ENCODE results near the gene SUPT6H.
"Not testable (repeated sequence)": the region's sequence is repeated elsewhere in the genome, so short reads cannot be mapped to it uniquely, and the experiment has no call there.

The SUPT6H gene

DNA sequence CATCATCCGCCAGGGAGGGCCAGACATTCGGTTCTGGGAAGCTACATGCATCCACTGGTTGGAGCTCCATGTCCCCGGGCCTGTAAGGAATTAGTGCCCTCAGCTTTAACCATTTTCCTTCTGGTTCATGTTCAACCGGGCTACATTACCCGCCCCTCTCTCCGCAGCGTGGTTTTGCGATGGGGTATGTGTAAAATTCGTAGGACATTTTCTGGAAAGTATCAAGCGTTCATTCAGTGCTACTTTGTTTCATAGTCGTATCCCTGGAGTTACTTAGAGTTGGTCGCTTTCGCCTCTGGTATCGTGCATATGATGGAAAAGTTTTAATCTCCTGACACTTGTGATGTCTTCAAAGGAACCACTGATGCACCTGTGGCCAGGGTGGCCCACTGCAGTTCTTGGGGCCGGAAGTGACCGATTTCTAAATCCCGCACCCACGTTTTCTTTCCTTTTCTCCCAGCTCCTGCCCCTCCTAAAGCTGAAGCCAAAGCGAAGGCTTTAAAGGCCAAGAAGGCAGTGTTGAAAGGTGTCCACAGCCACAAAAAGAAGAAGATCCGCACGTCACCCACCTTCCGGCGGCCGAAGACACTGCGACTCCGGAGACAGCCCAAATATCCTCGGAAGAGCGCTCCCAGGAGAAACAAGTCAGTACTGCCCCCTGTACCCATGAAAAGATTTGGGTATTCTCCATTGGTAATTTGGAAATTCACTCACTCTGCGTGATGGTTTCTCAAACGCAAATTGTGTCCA lies 58.4 kb downstream of the SUPT6H start:
- TF ChIP-seq CTCF (IDR thresholded peaks at IDR 0.05; ENCODE audit: borderline replicate concordance, insufficient read depth, low read depth, low read length): 0 out of 2 replicates have a peak, but pooled peaks have one; percentile 1
- peak overlapping the region; percentile 85 for H3K4me3 ChIP-seq (ENCODE audit: low read depth, low read length)

- peak overlapping the region; percentile 85 for H3K4me3 ChIP-seq (ENCODE audit: low read depth, low read length)
Measured at GRCh38 chr17:28720997-28721329, 59.0 kb downstream of the SUPT6H start.

DNA sequence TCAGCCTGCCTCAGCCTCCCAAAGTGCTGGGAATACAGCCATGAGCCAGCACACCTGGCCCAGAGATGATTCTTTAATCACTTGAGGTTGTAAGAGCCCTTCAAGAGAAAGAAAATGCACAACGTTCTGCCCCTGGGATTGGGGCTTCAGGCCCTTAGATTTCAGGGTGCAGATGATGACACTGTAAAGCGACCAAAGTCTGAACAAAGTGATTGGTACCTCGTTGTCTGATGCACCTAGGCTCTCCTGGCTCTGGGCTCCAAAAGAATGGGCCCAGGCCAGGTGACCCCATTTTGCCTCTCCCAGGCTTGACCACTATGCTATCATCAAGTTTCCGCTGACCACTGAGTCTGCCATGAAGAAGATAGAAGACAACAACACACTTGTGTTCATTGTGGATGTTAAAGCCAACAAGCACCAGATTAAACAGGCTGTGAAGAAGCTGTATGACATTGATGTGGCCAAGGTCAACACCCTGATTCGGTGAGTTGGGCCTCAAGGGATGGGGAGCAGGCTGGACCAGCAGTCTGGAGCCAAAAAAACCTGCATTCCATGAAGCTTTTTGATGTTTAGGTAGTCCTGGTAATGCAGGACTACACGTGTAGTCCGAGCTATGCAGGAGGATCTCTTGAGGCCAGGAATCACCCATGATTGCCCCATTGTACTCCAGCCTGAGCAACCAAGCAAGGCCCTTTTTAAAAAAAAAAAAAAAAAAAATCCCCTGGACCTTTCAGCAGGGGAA lies 60.6 kb downstream of the SUPT6H start:
- no peak for TF ChIP-seq CTCF (IDR thresholded peaks at IDR 0.05; ENCODE audit: borderline replicate concordance, insufficient read depth, low read depth, low read length)
- peak overlapping the region; percentile 85 for H3K4me3 ChIP-seq (ENCODE audit: low read depth, low read length)

- no peak for TF ChIP-seq CTCF (IDR thresholded peaks at IDR 0.05; ENCODE audit: borderline replicate concordance, insufficient read depth, low read depth, low read length)
- H3K4me3 ChIP-seq (ENCODE audit: low read depth, low read length): peak overlapping the region; percentile 85
Measured at GRCh38 chr17:28723159-28723835, 61.3 kb downstream of the SUPT6H start.

DNA sequence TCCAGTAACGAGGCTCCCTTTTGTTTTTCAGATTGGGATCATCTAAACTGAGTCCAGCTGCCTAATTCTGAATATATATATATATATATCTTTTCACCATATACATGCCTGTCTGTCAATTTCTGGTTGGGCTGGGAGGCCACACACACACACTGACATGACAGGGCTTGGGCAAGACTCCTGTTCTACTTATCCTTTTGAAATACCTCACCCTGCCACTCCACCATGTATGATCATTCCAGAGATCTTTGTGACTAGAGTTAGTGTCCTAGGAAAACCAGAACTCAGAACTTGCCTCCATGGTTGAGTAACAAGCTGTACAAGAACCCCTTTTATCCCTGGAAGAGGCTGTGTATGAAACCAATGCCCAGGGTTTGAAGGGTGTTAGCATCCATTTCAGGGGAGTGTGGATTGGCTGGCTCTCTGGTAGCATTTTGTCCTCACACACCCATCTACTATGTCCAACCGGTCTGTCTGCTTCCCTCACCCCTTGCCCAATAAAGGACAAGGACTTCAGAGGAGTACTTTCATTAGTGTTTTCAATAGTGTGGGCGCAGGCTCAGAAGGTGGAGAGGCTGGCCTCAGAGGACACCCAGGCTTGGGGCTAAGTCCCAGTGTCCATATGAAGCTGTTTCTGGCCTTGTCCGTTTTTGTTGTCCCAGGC lies 62.0 kb downstream of the SUPT6H start:
- not testable (repeated sequence) for H3K4me3 ChIP-seq (ENCODE audit: low read depth, low read length)

- peak overlapping the region; percentile 83 for H3K4me3 ChIP-seq (ENCODE audit: low read depth, low read length)
- no peak for TF ChIP-seq CTCF (IDR thresholded peaks at IDR 0.05; ENCODE audit: borderline replicate concordance, insufficient read depth, low read depth, low read length)
Measured at GRCh38 chr17:28724500-28725165, 62.6 kb downstream of the SUPT6H start.

DNA sequence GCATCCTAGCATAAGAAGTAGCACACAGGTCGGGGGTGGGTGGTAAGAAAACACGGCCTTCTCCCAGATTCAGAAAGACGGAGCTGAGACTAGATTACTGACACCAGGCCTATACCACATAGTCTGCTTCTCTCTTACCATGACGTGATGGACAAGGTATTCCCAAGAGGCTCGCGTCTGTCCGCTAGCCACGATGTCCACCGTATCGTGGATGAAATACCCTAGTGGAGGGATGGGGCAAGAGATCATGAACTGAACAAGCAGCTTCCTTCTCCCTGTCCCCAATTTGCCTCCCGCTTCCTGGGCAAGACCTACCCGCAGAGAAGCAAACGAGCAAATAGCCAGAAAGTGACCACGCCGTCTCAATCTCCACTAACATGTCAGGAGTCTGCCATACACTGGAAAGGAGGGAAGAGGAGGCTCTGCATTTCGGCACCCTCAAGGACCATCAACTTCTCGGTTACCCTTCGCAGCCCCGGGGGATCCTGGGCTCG lies 63.2 kb downstream of the SUPT6H start:
- TF ChIP-seq CTCF (IDR thresholded peaks at IDR 0.05; ENCODE audit: borderline replicate concordance, insufficient read depth, low read depth, low read length): 0 out of 2 replicates have a peak, but pooled peaks have one; percentile 17
- peak overlapping the region; percentile 83 for H3K4me3 ChIP-seq (ENCODE audit: low read depth, low read length)
